ENCODE results near the gene APOL2. TPM values are rescaled to one million over a fixed set of nuclear protein-coding genes. Genes with fewer than 3 reads are reported as not detected.

Gene APOL2
- total RNA-seq, 2 experiments from 2014 or later, result 11.8 to 12.4 TPM

- POLR2A ChIA-PET, result no interaction called here
- no peak for DNase-seq (ENCODE audit: low spot score)
- no TSS peak for BruUV-seq (replicated peaks)
Measured at GRCh38 chr22:36194385-36194784, 44.9 kb downstream of the APOL2 start.

DNA sequence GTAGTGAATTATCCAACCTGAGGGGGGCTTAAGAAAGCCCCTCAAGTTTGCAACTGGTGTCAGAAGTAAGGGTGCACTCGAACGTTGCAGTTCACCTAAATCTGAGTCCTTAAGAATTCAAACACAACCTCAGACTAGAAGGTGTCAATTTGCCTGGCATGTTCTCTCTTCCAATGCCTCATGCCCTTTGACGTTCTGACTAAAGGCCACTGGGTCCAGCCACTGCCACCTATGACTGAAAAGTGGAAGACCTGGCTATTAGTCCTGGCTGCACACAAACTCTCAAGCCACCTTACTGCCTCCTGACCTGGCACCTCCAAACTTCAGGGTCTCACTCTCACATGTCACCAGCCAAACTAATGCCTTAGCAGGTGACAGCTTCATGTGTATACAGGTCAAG is 45.8 kb downstream of the APOL2 start:
- H2AFZ ChIP-seq (ENCODE audit: low read length), result no peak overlapping the region
- H3K79me2 ChIP-seq (ENCODE audit: insufficient read depth, low read depth, low read length), result no peaks in the 10 kb centered on the region
- H3K4me2 ChIP-seq (ENCODE audit: low read length), result no peak overlapping the region
- CTCF ChIA-PET (ENCODE audit: unreplicated experiment), result no interaction called here
- no peak for DNase-seq (ENCODE audit: low spot score)
- no TSS peak for BruUV-seq (replicated peaks)
- no peak overlapping the region for H3K27ac ChIP-seq (ENCODE audit: low read depth, low read length, poor library complexity, severe bottlenecking)
- no peak for TF ChIP-seq EZH2phosphoT487 (IDR thresholded peaks at IDR 0.05; ENCODE audit: borderline replicate concordance, low read depth, low read length)
- TF ChIP-seq, protein P1, sequence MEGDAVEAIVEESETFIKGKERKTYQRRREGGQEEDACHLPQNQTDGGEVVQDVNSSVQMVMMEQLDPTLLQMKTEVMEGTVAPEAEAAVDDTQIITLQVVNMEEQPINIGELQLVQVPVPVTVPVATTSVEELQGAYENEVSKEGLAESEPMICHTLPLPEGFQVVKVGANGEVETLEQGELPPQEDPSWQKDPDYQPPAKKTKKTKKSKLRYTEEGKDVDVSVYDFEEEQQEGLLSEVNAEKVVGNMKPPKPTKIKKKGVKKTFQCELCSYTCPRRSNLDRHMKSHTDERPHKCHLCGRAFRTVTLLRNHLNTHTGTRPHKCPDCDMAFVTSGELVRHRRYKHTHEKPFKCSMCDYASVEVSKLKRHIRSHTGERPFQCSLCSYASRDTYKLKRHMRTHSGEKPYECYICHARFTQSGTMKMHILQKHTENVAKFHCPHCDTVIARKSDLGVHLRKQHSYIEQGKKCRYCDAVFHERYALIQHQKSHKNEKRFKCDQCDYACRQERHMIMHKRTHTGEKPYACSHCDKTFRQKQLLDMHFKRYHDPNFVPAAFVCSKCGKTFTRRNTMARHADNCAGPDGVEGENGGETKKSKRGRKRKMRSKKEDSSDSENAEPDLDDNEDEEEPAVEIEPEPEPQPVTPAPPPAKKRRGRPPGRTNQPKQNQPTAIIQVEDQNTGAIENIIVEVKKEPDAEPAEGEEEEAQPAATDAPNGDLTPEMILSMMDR (conservative IDR thresholded peaks at IDR 0.05; ENCODE audit: low read length), result no peak
- no peaks in the 10 kb centered on the region for H3K9me3 ChIP-seq (ENCODE audit: low read length)
- no peak overlapping the region for H3K4me3 ChIP-seq (ENCODE audit: low read depth, low read length, poor library complexity, severe bottlenecking)
- H3K36me3 ChIP-seq (ENCODE audit: insufficient read depth, low read length), result no peaks in the 10 kb centered on the region
- H3K4me1 ChIP-seq (ENCODE audit: insufficient read depth, low read length, poor library complexity, severe bottlenecking), result peaks cover 12% of the 10 kb centered on the region
- intact Hi-C loops (cut with micrococcal nuclease; ENCODE audit: unreplicated experiment), result no loop called here
- no peaks in the 10 kb centered on the region for H3K9me2 ChIP-seq (ENCODE audit: insufficient read depth, low read length)
- POLR2A ChIA-PET, result no interaction called here
- H4K20me1 ChIP-seq (ENCODE audit: insufficient read depth, low read length), result no peaks in the 10 kb centered on the region

More at GRCh38 chr22:36194385-36194784, 44.9 kb downstream of the APOL2 start:
- intact Hi-C loops (cut with micrococcal nuclease; ENCODE audit: unreplicated experiment), result loop anchor here (2.0 kb wide), 1 partner anchor 82 kb away; no protein-coding TSS in a partner anchor
- Histone ChIP-seq H3K36me3 (ENCODE audit: insufficient read depth, low read length) (no peaks in the 10 kb centered on the region), H3K4me1 (ENCODE audit: insufficient read depth, low read length, poor library complexity, severe bottlenecking) (peaks cover 12% of the 10 kb centered on the region), H3K79me2 (ENCODE audit: insufficient read depth, low read depth, low read length) (no peaks in the 10 kb centered on the region), H3K27ac (ENCODE audit: low read depth, low read length, poor library complexity, severe bottlenecking) (no peak overlapping the region), H2AFZ (ENCODE audit: low read length) (no peak overlapping the region), H4K20me1 (ENCODE audit: insufficient read depth, low read length) (no peaks in the 10 kb centered on the region), H3K4me2 (ENCODE audit: low read length) (no peak overlapping the region), H3K9me3 (ENCODE audit: low read length) (no peaks in the 10 kb centered on the region), H3K4me3 (ENCODE audit: low read depth, low read length, poor library complexity, severe bottlenecking) (no peak overlapping the region), H3K9me2 (ENCODE audit: insufficient read depth, low read length) (no peaks in the 10 kb centered on the region)
- CTCF ChIA-PET (ENCODE audit: unreplicated experiment), result no interaction called here
- TF ChIP-seq, protein P1 (conservative IDR thresholded peaks at IDR 0.05; ENCODE audit: low read length), result no peak
- TF ChIP-seq EZH2phosphoT487 (IDR thresholded peaks at IDR 0.05; ENCODE audit: borderline replicate concordance, low read depth, low read length), result no peak

- Histone ChIP-seq H3K4me1 (ENCODE audit: insufficient read depth, low read length, poor library complexity, severe bottlenecking) (peaks cover 12% of the 10 kb centered on the region), H3K9me2 (ENCODE audit: insufficient read depth, low read length) (no peaks in the 10 kb centered on the region), H2AFZ (ENCODE audit: low read length) (no peak overlapping the region), H3K79me2 (ENCODE audit: insufficient read depth, low read depth, low read length) (no peaks in the 10 kb centered on the region), H3K4me3 (ENCODE audit: low read depth, low read length, poor library complexity, severe bottlenecking) (no peak overlapping the region), H3K27ac (ENCODE audit: low read depth, low read length, poor library complexity, severe bottlenecking) (no peak overlapping the region), H4K20me1 (ENCODE audit: insufficient read depth, low read length) (no peaks in the 10 kb centered on the region), H3K4me2 (ENCODE audit: low read length) (no peak overlapping the region), H3K9me3 (ENCODE audit: low read length) (no peaks in the 10 kb centered on the region), H3K36me3 (ENCODE audit: insufficient read depth, low read length) (no peaks in the 10 kb centered on the region)
- DNase-seq (ENCODE audit: low spot score), result no peak
- BruUV-seq (replicated peaks), result no TSS peak
- ChIA-PET POLR2A (no interaction called here), CTCF (ENCODE audit: unreplicated experiment) (interaction anchor here (0.5 kb wide), 1 partner anchor 14 kb away, joined by 3 read pairs; no protein-coding TSS in a partner anchor)
- TF ChIP-seq, protein P1 (conservative IDR thresholded peaks at IDR 0.05; ENCODE audit: low read length), result no peak
- TF ChIP-seq EZH2phosphoT487 (IDR thresholded peaks at IDR 0.05; ENCODE audit: borderline replicate concordance, low read depth, low read length), result no peak
- intact Hi-C loops (cut with micrococcal nuclease; ENCODE audit: unreplicated experiment), result no loop called here
Measured at GRCh38 chr22:36193171-36193570, 46.2 kb downstream of the APOL2 start.
